Skeletal muscle tissue (tissue), 4 donors: ENCODE results near the gene PPP4R3A. TPM values are rescaled to one million over a fixed set of nuclear protein-coding genes. Genes with fewer than 3 reads are reported as not detected.

Source experiments
- H3K27ac ChIP-seq: one replicate; pipeline ENCODE4 v1.7.0; 2013; ENCODE audit warnings: mild to moderate bottlenecking, low read depth, low read length, inconsistent platforms
- H3K27me3 ChIP-seq, 3 donors: one replicate each; pipeline ENCODE4 v1.7.0; 2013; ENCODE audit warnings: low read length in 3 of 3; ENCODE audit not compliant: control insufficient read depth in 3 of 3, insufficient read depth in 3 of 3
- H3K36me3 ChIP-seq, 3 donors: one replicate each; pipeline ENCODE4 v1.7.0; 2013; ENCODE audit warnings: low read length in 3 of 3; ENCODE audit not compliant: control insufficient read depth in 3 of 3, insufficient read depth in 3 of 3
- H3K4me1 ChIP-seq, 3 donors: one replicate each; pipeline ENCODE4 v1.7.0; 2013; ENCODE audit warnings: low read length in 3 of 3, mild to moderate bottlenecking in 3 of 3; ENCODE audit not compliant: control insufficient read depth in 3 of 3, insufficient read depth in 3 of 3
- H3K4me3 ChIP-seq, 3 donors: one replicate each; pipeline ENCODE4 v1.7.0; 2013; ENCODE audit warnings: low read length in 3 of 3
- H3K9ac ChIP-seq, 3 donors: one replicate each; pipeline ENCODE4 v1.7.0; 2013; ENCODE audit warnings: low read length in 3 of 3, mild to moderate bottlenecking in 3 of 3, moderate library complexity in 2 of 3, low read depth in 1 of 3
- H3K9me3 ChIP-seq, 3 donors: one replicate each; pipeline ENCODE4 v1.7.0; 2013; ENCODE audit warnings: low read length in 3 of 3; ENCODE audit not compliant: control insufficient read depth in 3 of 3
- total RNA-seq: library from RNA; depleted of rRNA; stranded (reverse); fragments of >200 nt; gene quantifications from one replicate; pipeline ENCODE4 v1.2.3, GENCODE V29; 2014
- donor health status: Osteomylitis.

PPP4R3A gene
- total RNA-seq, 1 donor from 2014 or later = 75.2 TPM

DNA sequence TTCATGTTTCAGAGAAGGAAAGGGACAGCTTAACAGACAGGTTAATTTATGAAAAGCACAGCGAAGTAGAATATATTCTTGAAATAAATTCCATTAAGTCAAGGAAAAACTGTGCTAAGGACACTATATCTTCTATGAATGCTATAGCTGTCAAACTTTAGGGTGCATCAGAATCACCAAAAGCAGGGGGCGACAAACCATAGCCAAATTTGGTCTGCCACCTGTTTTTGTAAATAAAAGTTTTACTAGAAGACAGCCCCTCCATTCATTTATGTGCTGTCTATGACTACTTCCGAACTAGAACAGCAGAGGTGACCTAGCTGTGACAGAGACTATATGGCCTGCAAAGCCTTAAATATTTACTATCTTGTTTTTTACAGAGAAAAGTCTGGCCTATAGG is 25.9 kb downstream of the PPP4R3A start:
- Histone ChIP-seq H3K9me3 (no peaks in the 10 kb centered on the region), H3K4me1 (no peaks in the 10 kb centered on the region), H3K4me3 (no peak overlapping the region), H3K27ac (no peak overlapping the region), H3K9ac (no peak overlapping the region), H3K36me3 (peaks cover 4 to 45% (median 37%) of the 10 kb centered on the region in 3 donors), H3K27me3 (no peaks in the 10 kb centered on the region)

DNA sequence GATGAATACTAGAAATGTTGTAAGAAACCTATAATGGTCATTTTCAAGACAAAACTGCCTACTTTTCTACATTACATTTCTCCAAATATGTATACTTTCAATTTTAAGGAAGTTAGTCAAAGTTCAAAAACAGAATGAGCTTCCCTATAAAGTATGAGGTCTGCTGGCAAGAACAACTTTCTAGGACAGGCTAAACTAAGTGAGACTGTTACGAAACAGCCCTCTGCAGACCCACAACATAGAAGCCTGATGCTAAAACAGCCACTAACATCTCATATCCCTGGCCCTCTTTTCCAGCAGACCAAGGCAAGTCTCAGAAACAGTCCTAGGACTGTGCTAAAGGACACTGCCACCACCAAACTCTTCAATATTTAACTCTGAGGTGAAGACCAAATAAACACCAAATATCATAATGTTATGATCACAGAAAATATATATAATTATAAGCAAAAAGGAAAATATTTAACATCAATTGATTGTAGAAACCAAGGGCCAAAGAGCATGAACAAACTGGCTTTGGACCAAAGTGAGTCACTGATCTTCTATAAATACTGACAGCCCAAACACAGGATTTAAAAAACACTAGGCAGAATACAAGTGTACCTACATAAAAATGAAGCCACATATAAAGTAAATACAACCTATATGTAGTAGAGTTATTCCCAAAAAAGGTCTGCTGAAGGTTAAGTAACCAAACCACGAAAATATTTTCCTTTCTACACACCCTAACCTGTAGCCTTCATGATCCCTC is 27.7 kb downstream of the PPP4R3A start:
- no peaks in the 10 kb centered on the region for H3K27me3 ChIP-seq
- H3K36me3 ChIP-seq = peaks cover 17 to 59% (median 40%) of the 10 kb centered on the region in 3 donors
- H3K4me3 ChIP-seq = no peak overlapping the region
- H3K9me3 ChIP-seq = no peaks in the 10 kb centered on the region
- no peak overlapping the region for H3K27ac ChIP-seq
- H3K9ac ChIP-seq = no peak overlapping the region
- H3K4me1 ChIP-seq = peaks cover 0 to 5% (median 0%) of the 10 kb centered on the region in 3 donors

- H3K27me3 ChIP-seq = no peaks in the 10 kb centered on the region
- no peak overlapping the region for H3K4me3 ChIP-seq
- no peak overlapping the region for H3K9ac ChIP-seq
- no peaks in the 10 kb centered on the region for H3K9me3 ChIP-seq
- H3K27ac ChIP-seq = no peak overlapping the region
- peaks cover 26 to 80% (median 58%) of the 10 kb centered on the region in 3 donors for H3K36me3 ChIP-seq
- peaks cover 0 to 5% (median 0%) of the 10 kb centered on the region in 3 donors for H3K4me1 ChIP-seq
Observed at GRCh38 chr14:91477388-91477787, 32.7 kb downstream of the PPP4R3A start.

GRCh38 chr14:91473046-91473445 is 37.1 kb downstream of the PPP4R3A start:
- Histone ChIP-seq H3K4me3 (no peak overlapping the region), H3K27ac (no peak overlapping the region), H3K9ac (no peak overlapping the region), H3K9me3 (no peaks in the 10 kb centered on the region), H3K4me1 (peaks cover 0 to under 1% (median 0%) of the 10 kb centered on the region in 3 donors), H3K36me3 (peaks cover 21 to 66% (median 54%) of the 10 kb centered on the region in 3 donors), H3K27me3 (no peaks in the 10 kb centered on the region)

DNA sequence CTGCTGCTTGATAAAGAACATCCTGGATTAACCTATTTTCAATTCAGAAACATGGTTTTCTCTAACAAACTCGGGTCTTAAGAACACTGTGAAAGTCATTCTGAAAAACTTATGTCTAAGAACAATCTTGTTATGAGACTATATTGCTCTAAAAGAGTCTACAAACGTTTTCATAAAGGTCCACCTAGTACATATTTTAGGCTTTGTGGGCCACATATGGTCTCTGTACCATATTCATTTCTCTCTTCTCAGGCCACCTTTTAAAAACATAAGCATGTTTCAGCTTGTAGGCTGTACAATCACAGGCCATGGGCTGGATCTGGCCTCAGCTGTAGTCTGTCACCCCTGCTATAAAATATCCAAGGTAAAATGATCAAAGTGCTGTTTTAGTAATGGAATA is 39.9 kb downstream of the PPP4R3A start:
- no peaks in the 10 kb centered on the region for H3K27me3 ChIP-seq
- no peak overlapping the region for H3K9ac ChIP-seq
- H3K9me3 ChIP-seq = no peaks in the 10 kb centered on the region
- H3K36me3 ChIP-seq = peaks cover 17 to 54% (median 51%) of the 10 kb centered on the region in 3 donors
- H3K27ac ChIP-seq = no peak overlapping the region
- no peak overlapping the region for H3K4me3 ChIP-seq
- H3K4me1 ChIP-seq = no peaks in the 10 kb centered on the region

DNA sequence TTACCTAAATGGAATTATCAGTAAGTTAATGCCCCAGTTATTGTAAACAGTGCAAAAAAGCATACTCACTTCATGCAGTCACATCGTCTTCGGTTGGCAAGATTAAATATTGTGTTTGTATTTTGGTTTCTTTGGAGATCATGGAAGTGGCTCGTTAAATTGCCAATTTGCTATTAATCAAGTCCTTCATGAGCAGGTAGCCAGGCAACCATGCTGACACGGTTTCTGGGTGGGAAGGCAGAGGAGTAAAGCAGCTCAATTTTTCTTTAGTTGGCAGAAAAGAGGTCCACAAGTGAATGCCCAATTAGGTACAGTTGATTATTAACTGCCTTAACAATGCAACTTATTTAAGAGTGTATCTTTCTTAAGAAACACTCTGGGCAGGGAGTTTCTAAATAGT is 43.9 kb downstream of the PPP4R3A start:
- Histone ChIP-seq H3K4me1 (no peaks in the 10 kb centered on the region), H3K27ac (no peak overlapping the region), H3K9me3 (no peaks in the 10 kb centered on the region), H3K9ac (no peak overlapping the region), H3K36me3 (peaks cover 33 to 54% (median 52%) of the 10 kb centered on the region in 3 donors), H3K4me3 (no peak overlapping the region), H3K27me3 (no peaks in the 10 kb centered on the region)

DNA sequence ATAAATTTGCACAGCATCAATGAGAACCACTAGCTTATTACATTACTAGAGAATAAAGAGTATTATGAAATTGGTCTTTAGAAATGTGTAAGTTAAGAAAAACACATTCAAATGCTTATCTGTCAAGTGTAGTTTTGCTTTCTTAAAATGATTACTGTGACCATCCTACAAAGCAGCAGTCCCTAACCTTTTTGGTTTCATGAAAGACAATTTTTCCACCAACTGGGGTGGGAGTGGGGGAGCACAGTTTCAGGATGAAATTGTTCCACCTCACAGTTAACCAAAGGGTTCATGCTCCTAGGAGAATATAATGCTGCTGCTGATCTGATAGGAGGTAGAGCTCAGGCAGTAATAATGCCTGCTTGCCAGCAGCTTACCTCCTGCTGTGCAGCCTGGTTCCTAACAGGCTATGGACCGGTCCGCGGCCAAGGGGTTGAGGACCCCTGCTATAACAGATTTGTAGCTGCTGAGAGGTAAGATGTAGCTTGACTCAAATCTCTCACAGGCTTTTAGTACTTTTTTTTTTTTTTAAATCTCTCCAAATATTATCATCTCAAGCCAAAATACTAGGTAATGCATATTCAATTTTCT is 45.4 kb downstream of the PPP4R3A start:
- Histone ChIP-seq H3K27me3 (no peaks in the 10 kb centered on the region), H3K4me1 (no peaks in the 10 kb centered on the region), H3K9ac (no peak overlapping the region), H3K4me3 (no peak overlapping the region), H3K27ac (no peak overlapping the region), H3K9me3 (no peaks in the 10 kb centered on the region), H3K36me3 (peaks cover 37 to 56% (median 53%) of the 10 kb centered on the region in 3 donors)

DNA sequence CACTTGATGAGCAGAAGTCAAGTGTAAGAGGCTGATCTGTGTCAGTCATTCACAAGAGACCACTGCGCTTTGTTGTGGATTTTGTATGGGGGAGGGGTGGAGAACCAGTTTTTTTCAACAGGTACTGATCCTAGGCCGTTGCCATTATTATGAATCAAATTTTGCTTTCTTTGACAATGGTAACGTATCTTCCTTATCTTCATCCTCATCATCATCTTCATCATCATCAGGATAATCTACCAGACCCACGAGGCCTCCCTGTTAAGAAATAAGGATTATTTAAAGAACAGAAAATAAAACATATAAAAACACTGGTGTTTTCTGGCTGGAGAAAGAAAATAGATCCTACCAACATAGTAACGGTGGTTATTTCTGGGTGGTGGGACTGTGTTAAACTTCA is 51.5 kb downstream of the PPP4R3A start:
- Histone ChIP-seq H3K27ac (no peak overlapping the region), H3K4me3 (no peak overlapping the region), H3K9me3 (no peaks in the 10 kb centered on the region), H3K9ac (no peak overlapping the region), H3K36me3 (peaks cover 38 to 56% (median 52%) of the 10 kb centered on the region in 3 donors), H3K27me3 (no peaks in the 10 kb centered on the region), H3K4me1 (no peaks in the 10 kb centered on the region)

- H3K27me3 ChIP-seq = no peaks in the 10 kb centered on the region
- H3K9ac ChIP-seq = no peak overlapping the region
- no peak overlapping the region for H3K27ac ChIP-seq
- H3K36me3 ChIP-seq = peaks cover 27 to 45% (median 37%) of the 10 kb centered on the region in 3 donors
- H3K9me3 ChIP-seq = no peaks in the 10 kb centered on the region
- no peaks in the 10 kb centered on the region for H3K4me1 ChIP-seq
- H3K4me3 ChIP-seq = no peak overlapping the region
Observed at GRCh38 chr14:91456283-91456682, 53.8 kb downstream of the PPP4R3A start.

DNA sequence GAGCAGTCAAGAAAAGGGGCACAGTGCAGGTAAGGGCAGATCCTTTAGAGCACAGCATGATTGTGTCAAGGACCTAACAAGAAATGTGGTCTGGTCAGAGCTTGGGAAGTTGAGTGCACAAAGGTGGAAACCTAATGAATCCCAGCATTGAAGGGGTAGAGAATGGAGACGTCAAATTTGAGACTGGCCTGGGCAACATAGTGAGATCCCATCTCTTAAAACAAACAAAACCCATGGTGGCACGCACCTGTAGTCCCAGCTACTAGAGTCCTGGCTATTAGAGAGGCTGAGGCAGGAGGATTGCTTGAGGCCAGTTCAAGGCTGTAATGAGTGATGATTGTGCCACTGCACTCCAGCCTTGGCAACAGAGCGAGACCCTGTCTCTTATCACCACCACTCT is 55.5 kb downstream of the PPP4R3A start:
- Histone ChIP-seq H3K4me1 (no peaks in the 10 kb centered on the region), H3K27me3 (no peaks in the 10 kb centered on the region), H3K36me3 (peaks cover 14 to 29% (median 22%) of the 10 kb centered on the region in 3 donors)

More for the DNA sequence above, 55.5 kb downstream of the PPP4R3A start:
- no peak overlapping the region for H3K9ac ChIP-seq
- H3K9me3 ChIP-seq = no peaks in the 10 kb centered on the region
- no peak overlapping the region for H3K4me3 ChIP-seq
- H3K27ac ChIP-seq = no peak overlapping the region
